ENCODE measurements around the gene PTOV1. TPM values are rescaled to one million over a fixed set of nuclear protein-coding genes. Genes with fewer than 3 reads are reported as not detected.

Gene PTOV1
- total RNA-seq, 5 donors from 2014 or later (not counting 1 experiment from before 2014, with no cell fraction given), result 149 to 165 (median 156) TPM

DNA sequence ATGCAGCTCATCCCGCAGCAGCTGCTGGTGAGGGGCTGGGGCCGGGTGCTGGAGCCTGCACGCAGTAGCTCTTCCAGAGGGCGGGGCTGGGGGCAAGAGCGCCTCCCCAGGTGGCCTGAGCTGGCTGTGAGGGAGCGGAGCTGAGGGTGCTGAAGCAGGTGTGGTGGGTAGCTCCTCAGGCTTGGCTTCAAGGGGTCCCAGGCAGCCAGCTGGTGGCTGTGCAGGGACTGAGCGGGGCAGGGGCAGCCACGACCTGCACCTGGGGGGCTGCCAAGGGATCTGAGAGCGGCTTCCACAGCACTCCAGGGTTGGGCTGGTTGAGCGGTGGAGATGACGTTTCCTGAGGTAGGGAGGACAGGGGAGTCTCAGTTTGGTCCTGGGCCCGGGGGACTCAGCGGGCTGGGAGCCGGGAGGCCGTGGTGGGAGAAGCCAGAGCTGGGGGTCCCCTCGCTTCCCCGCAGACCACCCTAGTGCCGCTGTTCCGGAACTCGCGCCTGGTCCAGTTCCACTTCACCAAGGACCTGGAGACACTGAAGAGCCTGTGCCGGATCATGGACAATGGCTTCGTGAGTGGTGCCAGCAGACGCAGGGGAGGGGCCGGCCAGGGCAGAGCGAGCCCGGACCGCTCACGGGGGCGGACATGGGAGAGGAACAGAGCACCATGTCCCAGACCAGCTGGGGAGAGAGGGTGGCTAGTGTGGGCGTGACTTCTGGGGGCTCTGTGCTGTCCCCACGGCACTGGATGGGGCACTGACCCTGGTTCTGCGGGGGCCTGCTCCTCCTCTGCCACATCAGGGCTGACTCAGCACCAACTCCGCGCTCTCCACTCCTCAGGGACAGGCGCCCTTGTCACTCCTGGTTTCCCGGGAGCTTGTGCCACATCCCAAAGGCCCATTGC, 7.4 kb downstream of the PTOV1 start:
- Mint-ChIP-seq H3K36me3 (peaks cover 16% of the 10 kb centered on the region), H3K4me3 (no peak overlapping the region), H3K9me3 (no peaks in the 10 kb centered on the region), H3K27ac (no peak overlapping the region), H3K4me1 (peaks cover 0 to 9% (median 6%) of the 10 kb centered on the region in 3 donors), H3K27me3 (no peaks in the 10 kb centered on the region)
- H3K27me3 ChIP-seq (replicated peaks in 1 of 2; ENCODE audit: control insufficient read depth in 2 of 2, extremely low read depth in 1 of 2, insufficient read depth in 2 of 2, low read length in 1 of 2), result no peaks in the 10 kb centered on the region
- POLR2A ChIA-PET, result interaction anchor here in 1 of 2 donors (1.0 kb wide), 1 partner anchor 70 kb away, joined by 5 read pairs; the partner anchor contains the start of genes ATF5 and NUP62
- WGBS (ENCODE audit: insufficient coverage), result 93% methylated on average over 26 of the region's 37 CpGs
- DNase-seq (no peak), ATAC-seq (replicated peaks in 1 of 4) (no peak)
- peaks cover 0 to 6% of the 10 kb centered on the region in 2 experiments for H3K4me1 ChIP-seq (ENCODE audit: control insufficient read depth in 1 of 2, extremely low read depth in 1 of 2, insufficient read depth in 2 of 2, low read length in 2 of 2)
- CTCF ChIA-PET, result no interaction called here
- no peak overlapping the region for H3K27ac ChIP-seq (ENCODE audit: low read length)
- H3K36me3 ChIP-seq (ENCODE audit: control insufficient read depth in 2 of 2, extremely low read depth in 1 of 2, insufficient read depth in 1 of 2, low read length in 1 of 2), result peaks cover 30 to 52% of the 10 kb centered on the region in 2 donors
- no peaks in the 10 kb centered on the region for H3K9me3 ChIP-seq
- no peak overlapping the region for H3K4me3 ChIP-seq (ENCODE audit: control insufficient read depth in 1 of 2, extremely low read depth in 1 of 2, low read length in 1 of 2)

DNA sequence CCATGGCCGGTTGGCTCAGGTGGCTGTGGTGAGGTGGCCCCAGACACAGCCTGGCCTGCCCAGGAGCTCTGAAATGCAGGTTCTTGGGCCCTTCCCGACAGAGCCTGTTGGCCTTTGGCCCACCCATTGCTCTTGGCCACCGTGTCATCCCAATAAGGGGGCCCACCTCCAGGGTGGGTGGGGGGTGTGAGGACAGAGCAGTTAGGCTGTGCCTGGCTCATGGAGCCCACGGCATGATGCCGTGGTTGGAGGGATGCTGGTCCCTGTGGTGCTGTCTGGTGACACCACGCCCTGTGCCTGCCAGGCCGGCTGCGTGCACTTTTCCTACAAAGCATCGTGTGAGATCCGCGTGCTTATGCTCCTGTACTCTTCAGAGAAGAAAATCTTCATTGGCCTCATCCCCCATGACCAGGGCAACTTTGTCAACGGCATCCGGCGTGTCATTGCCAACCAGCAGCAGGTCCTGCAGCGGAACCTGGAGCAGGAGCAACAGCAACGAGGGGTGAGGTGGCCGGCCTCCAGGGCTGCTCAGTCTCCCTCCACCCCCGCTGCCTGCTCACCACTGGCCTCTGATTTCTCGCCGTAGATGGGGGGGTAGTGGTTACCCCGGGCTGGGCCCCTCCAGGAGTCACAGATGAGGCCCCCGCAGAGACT, 8.8 kb downstream of the PTOV1 start:
- H3K4me3 Mint-ChIP-seq, result no peak overlapping the region
- no peak for DNase-seq
- CTCF ChIA-PET, result no interaction called here

DNA sequence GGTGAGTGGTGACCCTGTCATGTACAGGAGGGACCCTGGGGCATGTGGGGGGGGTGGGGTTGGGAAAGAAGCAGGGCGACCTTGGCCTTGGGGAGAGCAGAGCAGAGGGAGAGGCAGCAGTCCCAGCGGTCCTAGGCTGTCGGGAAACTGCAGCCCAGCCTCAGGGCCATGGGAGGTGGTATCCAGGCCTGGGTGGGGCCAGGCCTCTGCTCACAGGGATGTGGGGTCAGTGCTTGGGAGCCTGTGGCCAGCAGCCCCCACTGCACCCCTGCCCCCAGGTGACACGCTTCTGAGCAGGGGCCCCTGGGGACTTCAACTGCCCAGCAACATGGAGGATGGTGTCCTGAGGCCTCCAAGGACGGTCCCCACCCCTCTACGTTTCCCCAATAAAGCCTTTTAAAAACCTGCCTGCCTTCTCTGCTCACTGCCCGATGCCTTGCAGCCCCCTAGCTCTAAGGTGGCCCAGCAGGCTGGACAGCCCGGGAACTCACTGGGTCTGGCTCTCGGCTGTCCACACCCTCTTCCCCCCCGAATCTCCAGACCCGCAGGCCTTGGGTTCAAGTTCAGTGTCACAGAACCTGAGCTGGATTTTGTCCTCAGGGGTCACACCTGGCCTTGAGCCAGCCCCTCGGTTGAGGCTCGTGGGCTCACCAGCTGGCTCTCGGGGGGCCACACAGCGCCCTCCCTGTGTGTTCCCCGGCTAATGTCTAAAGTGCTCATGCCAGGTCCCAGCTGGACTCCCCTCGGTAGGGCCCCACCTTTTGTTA, 9.6 kb downstream of the PTOV1 start:
- H3K4me3 Mint-ChIP-seq, result no peak overlapping the region
- peaks cover 29 to 66% of the 10 kb centered on the region in 2 donors for H3K36me3 ChIP-seq (ENCODE audit: control insufficient read depth in 2 of 2, extremely low read depth in 1 of 2, insufficient read depth in 1 of 2, low read length in 1 of 2)
- H3K9me3 ChIP-seq, result no peaks in the 10 kb centered on the region
- peaks cover 5 to 18% (median 18%) of the 10 kb centered on the region in 3 donors for H3K4me1 Mint-ChIP-seq
- no peaks in the 10 kb centered on the region for H3K9me3 Mint-ChIP-seq
- WGBS (ENCODE audit: insufficient coverage), result 90% methylated on average over 16 of the region's 17 CpGs
- no peak overlapping the region for H3K27ac Mint-ChIP-seq
- H3K36me3 Mint-ChIP-seq, result peaks cover 28% of the 10 kb centered on the region
- no peak overlapping the region for H3K4me3 ChIP-seq (ENCODE audit: control insufficient read depth in 1 of 2, extremely low read depth in 1 of 2, low read length in 1 of 2)
- DNase-seq, result no peak
- no peaks in the 10 kb centered on the region for H3K27me3 ChIP-seq (replicated peaks in 1 of 2; ENCODE audit: control insufficient read depth in 2 of 2, extremely low read depth in 1 of 2, insufficient read depth in 2 of 2, low read length in 1 of 2)
- H3K27ac ChIP-seq (ENCODE audit: low read length), result no peak overlapping the region
- H3K27me3 Mint-ChIP-seq, result no peaks in the 10 kb centered on the region
- POLR2A ChIA-PET, result no interaction called here
- CTCF ChIA-PET, result no interaction called here
- ATAC-seq (replicated peaks in 1 of 4), result peak in 1 of 4 experiments; percentile 16
- H3K4me1 ChIP-seq (ENCODE audit: control insufficient read depth in 1 of 2, extremely low read depth in 1 of 2, insufficient read depth in 2 of 2, low read length in 2 of 2), result peaks cover 0 to 17% of the 10 kb centered on the region in 2 experiments

More for the DNA sequence above, 8.8 kb downstream of the PTOV1 start:
- Mint-ChIP-seq H3K36me3 (peaks cover 27% of the 10 kb centered on the region), H3K27ac (no peak overlapping the region), H3K4me1 (peaks cover 0 to 13% (median 11%) of the 10 kb centered on the region in 3 donors), H3K9me3 (no peaks in the 10 kb centered on the region), H3K27me3 (no peaks in the 10 kb centered on the region)
- no peak overlapping the region for H3K4me3 ChIP-seq (ENCODE audit: control insufficient read depth in 1 of 2, extremely low read depth in 1 of 2, low read length in 1 of 2)
- POLR2A ChIA-PET, result interaction anchor here in 1 of 2 donors (1.0 kb wide), 1 partner anchor 69 kb away, joined by 5 read pairs; the partner anchor contains the start of genes ATF5 and NUP62
- no peak for ATAC-seq (replicated peaks in 1 of 4)
- peaks cover 29 to 65% of the 10 kb centered on the region in 2 donors for H3K36me3 ChIP-seq (ENCODE audit: control insufficient read depth in 2 of 2, extremely low read depth in 1 of 2, insufficient read depth in 1 of 2, low read length in 1 of 2)
- no peak overlapping the region for H3K27ac ChIP-seq (ENCODE audit: low read length)
- H3K4me1 ChIP-seq (ENCODE audit: control insufficient read depth in 1 of 2, extremely low read depth in 1 of 2, insufficient read depth in 2 of 2, low read length in 2 of 2), result peaks cover 0 to 10% of the 10 kb centered on the region in 2 experiments
- H3K27me3 ChIP-seq (replicated peaks in 1 of 2; ENCODE audit: control insufficient read depth in 2 of 2, extremely low read depth in 1 of 2, insufficient read depth in 2 of 2, low read length in 1 of 2), result no peaks in the 10 kb centered on the region
- no peaks in the 10 kb centered on the region for H3K9me3 ChIP-seq
- 90% methylated on average over 20 of the region's 22 CpGs for WGBS (ENCODE audit: insufficient coverage)

DNA sequence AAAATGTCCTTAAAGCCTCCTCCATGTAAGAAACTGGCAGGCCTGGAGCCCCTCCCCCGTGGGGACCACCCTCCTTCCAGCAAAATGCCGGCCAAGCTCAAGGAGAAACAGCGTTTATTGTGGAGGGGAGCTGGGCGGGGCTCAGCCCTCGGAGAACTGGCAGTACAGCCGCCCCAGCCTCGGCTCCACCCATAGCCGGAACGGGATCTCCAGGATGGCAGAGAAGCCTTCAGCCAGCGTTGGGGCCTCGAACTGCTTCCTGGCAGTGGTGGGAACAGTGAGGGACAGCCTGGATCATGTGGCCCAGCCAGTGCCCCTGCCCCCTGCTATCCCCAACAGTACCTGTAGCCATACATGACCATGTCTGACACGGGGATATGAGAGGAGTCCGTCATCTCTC, 10.1 kb downstream of the PTOV1 start:
- POLR2A ChIA-PET, result no interaction called here
- Histone ChIP-seq H3K9me3 (no peaks in the 10 kb centered on the region), H3K27me3 (replicated peaks in 1 of 2; ENCODE audit: control insufficient read depth in 2 of 2, extremely low read depth in 1 of 2, insufficient read depth in 2 of 2, low read length in 1 of 2) (no peaks in the 10 kb centered on the region), H3K4me3 (ENCODE audit: control insufficient read depth in 1 of 2, extremely low read depth in 1 of 2, low read length in 1 of 2) (no peak overlapping the region), H3K36me3 (ENCODE audit: control insufficient read depth in 2 of 2, extremely low read depth in 1 of 2, insufficient read depth in 1 of 2, low read length in 1 of 2) (peaks cover 26 to 65% of the 10 kb centered on the region in 2 donors), H3K4me1 (ENCODE audit: control insufficient read depth in 1 of 2, extremely low read depth in 1 of 2, insufficient read depth in 2 of 2, low read length in 2 of 2) (peaks cover under 1 to 21% of the 10 kb centered on the region in 2 experiments), H3K27ac (ENCODE audit: low read length) (no peak overlapping the region)
- H3K4me1 Mint-ChIP-seq, result peaks cover 11 to 24% (median 23%) of the 10 kb centered on the region in 3 donors
- CTCF ChIA-PET, result no interaction called here
- WGBS (ENCODE audit: insufficient coverage), result 95% methylated on average over 10 of the region's 13 CpGs
- no peak overlapping the region for H3K27ac Mint-ChIP-seq
- H3K27me3 Mint-ChIP-seq, result no peaks in the 10 kb centered on the region
- peaks cover 28% of the 10 kb centered on the region for H3K36me3 Mint-ChIP-seq
- no peak overlapping the region for H3K4me3 Mint-ChIP-seq
- DNase-seq, result no peak
- H3K9me3 Mint-ChIP-seq, result no peaks in the 10 kb centered on the region
- no peak for ATAC-seq (replicated peaks in 1 of 4)

DNA sequence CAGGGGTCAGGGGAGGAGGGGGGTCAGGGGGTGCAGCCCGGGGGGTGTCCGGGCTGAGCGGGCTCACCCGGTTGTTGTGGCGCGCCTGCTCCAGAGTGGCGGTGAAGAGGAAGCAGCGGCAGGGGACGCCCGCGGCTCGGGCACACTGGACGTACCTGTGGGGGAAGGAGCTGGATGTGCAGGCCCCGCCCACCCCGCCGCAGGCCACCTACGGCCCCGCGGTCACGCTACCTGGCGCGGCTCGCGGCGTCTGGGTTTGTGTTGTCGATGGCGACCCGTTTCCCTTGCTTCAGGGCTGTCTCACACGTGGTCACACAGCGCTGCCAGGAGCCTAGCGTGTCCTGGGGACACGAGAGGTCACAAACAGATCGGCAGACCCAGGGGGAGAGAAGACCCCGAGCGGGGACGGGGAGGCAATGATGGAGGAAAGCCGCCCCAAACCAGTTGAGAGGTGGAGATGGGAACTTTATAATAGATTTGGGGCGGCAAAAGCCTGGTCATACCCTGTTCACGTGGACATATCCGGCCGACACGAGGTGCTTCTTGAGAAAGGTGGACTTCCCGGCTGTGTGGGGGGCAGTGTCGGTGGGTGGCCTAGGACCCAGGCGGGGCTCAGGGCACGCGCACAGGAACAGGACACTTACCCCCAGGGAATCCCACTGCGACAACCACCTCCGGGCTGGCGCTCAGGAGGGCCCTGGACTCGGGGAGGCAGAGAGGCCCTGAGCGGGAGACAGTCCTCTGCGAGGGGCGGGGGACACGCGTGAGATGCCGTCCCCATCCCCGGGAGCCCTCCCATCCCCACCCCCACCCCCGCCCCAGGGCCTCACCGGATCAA, 10.8 kb downstream of the PTOV1 start:
- H3K9me3 Mint-ChIP-seq, result no peaks in the 10 kb centered on the region
- 91% methylated on average over 42 of the region's 60 CpGs for WGBS (ENCODE audit: insufficient coverage)
- CTCF ChIA-PET, result interaction anchor here in 1 of 2 donors (0.6 kb wide), 1 partner anchor 292 kb away, joined by 5 read pairs; no protein-coding TSS in a partner anchor
- Histone ChIP-seq H3K27ac (ENCODE audit: low read length) (no peak overlapping the region), H3K9me3 (no peaks in the 10 kb centered on the region), H3K4me1 (ENCODE audit: control insufficient read depth in 1 of 2, extremely low read depth in 1 of 2, insufficient read depth in 2 of 2, low read length in 2 of 2) (peaks cover 7 to 28% of the 10 kb centered on the region in 2 experiments), H3K36me3 (ENCODE audit: control insufficient read depth in 2 of 2, extremely low read depth in 1 of 2, insufficient read depth in 1 of 2, low read length in 1 of 2) (peaks cover 23 to 65% of the 10 kb centered on the region in 2 donors), H3K4me3 (ENCODE audit: control insufficient read depth in 1 of 2, extremely low read depth in 1 of 2, low read length in 1 of 2) (no peak overlapping the region), H3K27me3 (replicated peaks in 1 of 2; ENCODE audit: control insufficient read depth in 2 of 2, extremely low read depth in 1 of 2, insufficient read depth in 2 of 2, low read length in 1 of 2) (no peaks in the 10 kb centered on the region)
- ATAC-seq (replicated peaks in 1 of 4) (no peak), DNase-seq (no peak)
- no peak overlapping the region for H3K4me3 Mint-ChIP-seq
- H3K27me3 Mint-ChIP-seq, result no peaks in the 10 kb centered on the region
- no peak overlapping the region for H3K27ac Mint-ChIP-seq
- POLR2A ChIA-PET, result no interaction called here
- peaks cover 28% of the 10 kb centered on the region for H3K36me3 Mint-ChIP-seq
- H3K4me1 Mint-ChIP-seq, result peaks cover 18 to 30% (median 30%) of the 10 kb centered on the region in 3 donors

All from T-cell (primary cell).